ENCODE measurements around the gene PRDM1.

Gene PRDM1

DNA sequence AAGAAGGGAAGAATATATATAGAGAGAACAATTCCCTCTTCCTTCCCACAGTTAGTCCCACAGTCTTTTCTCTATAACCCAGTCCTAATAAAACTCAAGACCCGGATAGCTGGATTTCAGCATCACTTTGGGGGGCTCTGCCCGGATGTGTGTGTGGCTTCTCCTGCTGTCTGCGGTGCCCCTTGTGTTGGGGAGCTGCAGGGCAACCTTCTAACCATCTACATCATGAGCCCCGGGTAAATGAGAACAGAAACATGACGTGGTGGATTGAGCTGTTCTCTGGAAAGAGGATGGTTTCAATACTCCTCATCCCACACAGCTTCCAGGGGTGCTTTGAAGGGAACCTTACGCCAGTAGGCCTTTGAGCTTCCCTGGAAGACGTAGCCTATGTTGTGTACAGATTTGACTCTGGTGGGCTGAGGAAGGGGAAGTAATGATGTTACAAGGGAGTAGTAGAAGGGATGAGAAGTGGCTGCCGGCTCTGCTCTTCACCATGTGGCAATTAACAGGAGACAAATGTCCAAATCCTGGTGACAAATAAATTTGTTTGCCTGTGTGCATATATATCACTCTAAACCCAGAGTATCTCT, 13.5 kb upstream of the PRDM1 start:
- no peak for DNase-seq

- no peak for DNase-seq
These were observed 12.0 kb upstream of the PRDM1 start for GRCh38 chr6:106074146-106074545.

DNA sequence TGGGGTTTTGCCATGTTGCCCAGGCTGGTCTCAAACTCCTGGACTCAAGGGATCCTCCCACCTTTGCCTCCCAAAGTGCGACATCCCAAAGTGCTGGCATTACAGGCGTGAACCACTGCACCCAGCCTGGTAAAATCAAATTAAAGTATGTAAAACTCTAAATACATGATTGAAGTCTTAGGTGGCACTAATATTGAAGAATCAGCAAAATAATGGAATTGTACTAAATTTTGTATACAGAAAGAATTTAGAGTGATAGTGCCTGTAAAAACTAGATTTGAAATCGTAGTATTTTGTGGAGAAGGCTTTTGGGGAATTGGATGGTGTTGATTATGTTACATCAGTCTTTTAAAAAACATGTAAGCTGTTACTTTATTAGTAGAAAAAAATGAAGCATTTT, 10.0 kb upstream of the PRDM1 start:
- DNase-seq, result no peak

DNA sequence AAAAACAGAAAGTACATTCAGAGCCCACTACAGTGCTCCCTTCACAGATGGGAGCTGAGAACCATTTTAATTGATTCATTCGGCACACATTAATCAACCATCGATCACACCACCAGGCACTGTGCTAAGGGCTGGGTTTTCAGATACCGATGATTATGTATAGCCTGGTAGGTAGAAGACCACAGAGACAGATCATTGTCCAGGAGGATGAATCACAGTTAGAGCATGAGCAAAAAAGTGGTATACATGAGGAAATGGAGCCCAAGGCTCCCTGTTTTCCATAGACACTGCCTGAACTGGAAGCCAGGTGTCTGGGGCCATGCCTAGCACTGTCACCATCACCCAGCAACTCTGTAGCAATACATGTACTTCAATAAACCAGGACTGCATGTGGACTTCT, 9.0 kb upstream of the PRDM1 start:
- no peak for DNase-seq

GRCh38 chr6:106077881-106078280, 8.3 kb upstream of the PRDM1 start:
- no peak for DNase-seq

DNA sequence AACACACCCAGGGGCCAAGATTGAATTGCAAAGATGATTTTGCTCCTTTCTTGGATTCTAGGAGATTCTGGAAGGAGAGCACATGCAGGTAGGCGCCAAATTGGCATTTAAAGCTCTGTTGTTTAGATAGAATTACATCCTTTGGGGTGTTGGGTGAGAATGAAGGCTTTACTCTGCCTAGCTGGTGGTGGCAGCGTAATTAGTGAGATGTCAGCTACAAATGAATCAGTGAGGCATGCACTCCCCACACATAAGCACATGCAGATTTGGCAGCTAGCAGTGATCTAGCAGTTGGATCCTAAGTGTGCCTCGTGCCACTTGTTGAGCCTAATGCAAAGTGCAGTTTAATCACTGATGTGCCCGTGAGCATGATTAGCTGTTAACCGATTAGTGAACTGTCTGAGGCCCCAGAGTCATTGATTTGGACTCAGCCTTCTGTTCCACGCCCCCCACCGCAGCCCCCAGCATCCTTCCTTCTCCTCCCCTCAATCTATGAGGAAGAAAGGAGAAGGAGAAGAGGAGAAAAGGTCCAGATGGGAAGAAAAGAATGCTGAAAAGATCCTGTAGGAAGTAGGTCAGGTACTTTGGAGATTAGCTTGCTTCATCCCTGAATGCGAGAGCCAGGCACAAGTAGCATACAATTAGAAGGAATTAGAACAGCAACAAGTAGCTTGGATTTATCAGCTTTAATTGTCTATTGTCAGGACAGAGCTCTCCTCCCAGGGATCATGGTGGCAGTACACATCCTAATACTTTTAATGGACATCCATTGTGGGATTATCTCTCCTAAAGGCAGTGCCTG, 6.0 kb upstream of the PRDM1 start:
- peak; percentile 75 for DNase-seq

- DNase-seq, result no peak
These were observed 5.4 kb upstream of the PRDM1 start for GRCh38 chr6:106080763-106081095.

GRCh38 chr6:106081715-106082114, 4.4 kb upstream of the PRDM1 start:
- no peak for DNase-seq

DNA sequence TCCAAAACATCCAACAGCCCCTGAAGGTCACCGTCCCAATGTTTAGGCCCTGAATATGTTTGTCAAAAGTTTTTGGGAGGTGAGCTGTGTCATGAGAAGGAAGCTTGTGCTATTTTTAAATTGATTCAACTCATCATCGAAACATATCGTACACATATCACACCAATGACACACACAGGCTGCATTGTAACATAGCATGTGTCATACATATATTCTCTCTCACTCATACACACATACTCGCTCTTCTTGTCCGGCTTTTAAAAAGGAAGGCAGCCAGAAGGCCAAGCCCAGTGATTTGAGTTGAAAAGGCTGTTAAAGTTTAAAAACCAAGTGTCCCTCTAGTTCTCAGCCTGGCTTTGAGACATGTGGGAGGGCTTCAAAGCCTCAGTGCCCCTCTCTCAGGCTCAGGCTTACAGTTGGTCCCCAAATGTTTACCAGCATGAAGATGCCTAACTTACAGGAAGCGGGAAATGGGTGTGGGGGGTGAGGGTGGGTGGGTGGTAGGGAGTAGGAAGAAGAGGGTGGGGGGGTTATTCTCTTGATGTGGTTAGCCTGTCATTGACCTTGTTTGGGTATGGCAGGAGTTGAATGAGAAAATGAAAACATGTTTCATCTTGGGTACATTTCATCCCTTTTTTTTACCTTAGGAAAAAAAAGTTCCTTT, 3.3 kb upstream of the PRDM1 start:
- no peak for DNase-seq

DNA sequence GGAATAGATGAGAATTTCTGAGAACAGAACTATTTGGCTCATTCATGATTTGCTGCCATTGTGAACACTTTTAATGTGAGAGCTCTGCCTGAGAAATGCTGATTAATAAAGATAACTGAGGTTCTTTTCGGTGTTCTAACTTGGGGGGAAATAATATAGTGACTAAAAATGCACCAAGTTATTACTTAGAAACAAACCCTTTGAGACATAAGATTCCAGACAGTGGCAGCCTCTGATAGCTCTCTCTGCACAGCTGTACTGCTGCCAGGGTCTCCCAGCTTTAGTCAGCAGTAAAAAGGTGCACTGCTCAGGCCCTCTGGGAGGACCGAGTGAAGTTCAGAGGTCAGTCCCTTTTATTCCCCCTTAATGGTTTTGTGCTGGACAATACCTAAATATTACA, 2.5 kb upstream of the PRDM1 start:
- DNase-seq, result no peak

GRCh38 chr6:106084106-106084988, 1.8 kb upstream of the PRDM1 start:
- peak; percentile 73 for DNase-seq

- peak; percentile 50 for DNase-seq
These were observed 996 bp upstream of the PRDM1 start for GRCh38 chr6:106084989-106085691.

- no peak for DNase-seq
These were observed 498 bp upstream of the PRDM1 start for GRCh38 chr6:106085692-106085983.

GRCh38 chr6:106086814-106087175, 659 bp downstream of the PRDM1 start:
- DNase-seq, result no peak

DNA sequence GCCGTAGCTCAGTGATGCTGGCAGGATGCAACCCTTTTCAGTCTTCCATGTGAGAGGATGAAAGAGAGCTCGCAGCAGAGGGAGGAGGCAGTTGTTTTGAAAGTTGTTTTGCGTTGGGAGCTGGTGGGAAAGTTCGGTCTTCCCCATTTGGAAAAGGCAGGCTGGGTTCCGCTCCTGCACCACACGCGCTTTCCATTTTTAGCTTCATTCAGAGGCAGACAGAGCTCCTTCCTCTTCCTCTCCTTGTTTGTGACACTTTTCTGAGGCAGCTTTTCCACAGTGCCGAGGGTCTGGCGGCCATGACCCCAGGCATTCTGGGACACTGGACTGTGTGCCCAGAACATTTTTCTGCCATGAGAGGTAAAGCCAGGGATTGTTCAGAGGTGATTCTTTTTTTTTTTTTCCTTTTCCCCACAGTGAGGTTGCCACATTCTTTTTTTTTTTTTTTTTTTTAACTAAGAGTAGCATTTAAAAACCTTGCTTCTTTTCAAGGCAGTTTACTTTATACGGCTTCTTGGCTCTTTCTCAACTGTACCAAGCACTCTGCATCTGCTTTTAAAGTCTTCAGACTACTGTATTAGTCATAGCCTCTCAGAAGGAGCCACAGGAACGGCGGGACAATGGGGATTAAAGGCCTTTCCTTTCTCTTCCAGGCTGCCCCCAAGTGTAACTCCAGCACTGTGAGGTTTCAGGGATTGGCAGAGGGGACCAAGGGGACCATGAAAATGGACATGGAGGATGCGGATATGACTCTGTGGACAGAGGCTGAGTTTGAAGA, 1.6 kb downstream of the PRDM1 start:
- no peak for DNase-seq

DNA sequence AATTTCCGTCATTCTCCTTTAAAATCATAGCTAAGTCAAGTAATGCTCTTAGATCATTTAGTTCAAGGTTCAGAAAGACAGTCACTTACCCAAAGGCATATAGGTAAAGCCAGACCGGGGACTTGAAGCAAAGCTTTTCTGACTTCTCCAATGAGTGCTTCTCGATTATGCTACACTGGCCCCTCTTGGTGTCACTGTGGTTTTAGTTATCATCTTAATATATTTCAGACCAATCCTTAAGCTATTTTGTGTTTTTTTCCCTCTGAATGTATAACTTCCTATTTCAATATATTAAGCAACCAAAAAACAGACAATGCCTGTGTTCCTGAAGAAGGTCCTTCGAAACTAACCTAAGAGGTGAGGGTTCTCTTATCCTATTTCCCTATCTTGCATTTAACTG, 3.9 kb downstream of the PRDM1 start:
- no peak for DNase-seq

- DNase-seq, result no peak
These were observed 6.1 kb downstream of the PRDM1 start for GRCh38 chr6:106092279-106092678.

- DNase-seq, result no peak
These were observed 8.3 kb downstream of the PRDM1 start for GRCh38 chr6:106094261-106094963.

GRCh38 chr6:106094964-106095335, 8.8 kb downstream of the PRDM1 start:
- no peak for DNase-seq

DNA sequence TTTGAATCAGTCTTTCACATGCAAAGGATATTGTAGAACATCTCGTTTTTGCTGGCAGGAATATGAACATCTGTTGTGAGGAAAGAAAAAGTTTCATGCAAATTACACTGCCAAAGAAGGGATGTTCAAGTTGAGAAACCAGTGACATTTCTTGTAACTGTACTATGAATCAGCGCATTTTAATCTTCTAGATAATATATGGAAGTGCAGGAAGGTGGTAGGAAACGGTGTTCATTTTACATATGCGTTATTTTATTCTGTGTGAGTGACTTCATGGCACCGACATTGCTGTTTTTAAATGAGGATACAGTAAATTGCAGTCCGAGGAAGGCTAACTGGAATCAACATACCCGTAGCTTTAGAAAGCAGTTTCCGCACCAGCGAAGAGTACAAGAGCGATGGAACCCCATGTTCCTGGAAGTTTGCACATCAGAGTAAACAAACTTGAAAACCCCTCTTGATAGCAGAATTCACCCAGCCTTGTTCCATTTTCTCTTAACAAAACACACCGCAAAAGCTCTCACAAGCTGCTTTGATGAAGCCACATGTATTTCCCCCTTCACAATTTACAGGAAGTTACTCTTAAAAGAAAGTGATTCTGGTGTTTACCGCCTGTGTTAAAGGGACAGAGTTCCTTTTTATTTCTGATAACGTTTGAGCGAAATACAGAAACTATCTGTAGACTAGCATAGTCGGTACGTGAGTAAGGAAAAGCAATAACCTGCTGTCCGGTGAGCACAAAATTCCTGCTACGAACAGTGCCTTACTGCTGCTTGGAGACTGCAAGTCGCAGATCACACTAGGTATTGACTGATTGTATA, 11.5 kb downstream of the PRDM1 start:
- peak; percentile 35 for DNase-seq
